GM21786 (cell line): Measurements from ENCODE around the gene MAVS.
A peak's percentile ranks its signal among the peaks of the same experiment; 100 is the strongest.

ENCODE experiments used
- ATAC-seq: cut with Tn5 transposase; IDR thresholded peaks from one replicate; pipeline ENCODE4 v1.9.1; 2021; ENCODE audit not compliant: unreplicated experiment

The MAVS gene

DNA sequence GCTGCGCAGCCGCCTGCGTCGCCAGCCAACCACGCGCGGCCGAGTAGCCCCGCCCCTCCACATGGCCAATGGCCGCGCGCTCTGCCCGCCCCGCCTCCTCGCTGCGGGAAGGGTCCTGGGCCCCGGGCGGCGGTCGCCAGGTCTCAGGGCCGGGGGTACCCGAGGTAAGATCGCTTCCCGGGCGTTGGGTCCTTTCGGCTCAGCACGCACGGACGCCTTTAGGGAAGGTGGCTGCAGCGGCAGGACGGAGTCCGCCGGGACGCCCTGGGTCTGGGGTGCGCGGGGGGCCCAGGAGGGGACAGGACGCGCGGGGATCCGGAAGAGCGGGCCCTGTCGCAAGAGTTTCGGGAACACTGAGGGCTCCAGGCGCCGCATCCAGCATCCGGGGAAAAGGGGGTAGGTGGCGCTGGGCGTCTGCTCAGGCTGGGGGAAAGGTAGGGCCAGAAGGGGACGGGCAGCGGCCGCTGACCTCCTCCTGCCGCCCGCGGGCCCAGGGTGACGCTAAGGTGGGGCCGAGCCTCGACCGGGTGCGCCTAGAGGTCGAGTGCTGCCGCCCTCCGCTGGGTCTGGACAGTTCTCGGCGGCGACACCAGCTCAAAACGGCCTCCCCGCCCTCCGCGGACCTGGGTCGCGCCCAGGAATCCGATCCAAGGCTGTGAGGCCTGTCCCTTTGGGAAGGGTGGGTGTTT, at the start of gene MAVS:
Gene MAVS (plus strand): TSS at position 95 of the 689 bp plus-strand sequence. CDS start 7,791 bp downstream, outside the sequence.
- peak; percentile 88 for ATAC-seq

DNA sequence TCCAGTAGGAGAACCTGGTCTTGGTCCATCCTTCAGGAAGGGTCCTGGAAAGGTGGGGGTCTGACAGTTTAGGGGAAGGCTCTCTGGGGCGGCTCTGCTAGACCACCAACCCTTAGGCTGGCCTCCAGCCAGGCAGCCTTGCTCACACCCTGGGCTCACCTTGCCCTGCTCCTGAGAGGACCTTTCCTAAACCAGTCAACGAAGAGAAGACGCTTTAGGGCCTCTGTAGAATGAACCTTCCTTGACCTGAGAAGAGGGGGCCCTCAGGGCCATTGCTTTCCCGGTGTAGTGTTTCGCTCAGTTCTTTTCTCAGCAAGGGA, 49.4 kb upstream of the MAVS start:
- no peak for ATAC-seq

DNA sequence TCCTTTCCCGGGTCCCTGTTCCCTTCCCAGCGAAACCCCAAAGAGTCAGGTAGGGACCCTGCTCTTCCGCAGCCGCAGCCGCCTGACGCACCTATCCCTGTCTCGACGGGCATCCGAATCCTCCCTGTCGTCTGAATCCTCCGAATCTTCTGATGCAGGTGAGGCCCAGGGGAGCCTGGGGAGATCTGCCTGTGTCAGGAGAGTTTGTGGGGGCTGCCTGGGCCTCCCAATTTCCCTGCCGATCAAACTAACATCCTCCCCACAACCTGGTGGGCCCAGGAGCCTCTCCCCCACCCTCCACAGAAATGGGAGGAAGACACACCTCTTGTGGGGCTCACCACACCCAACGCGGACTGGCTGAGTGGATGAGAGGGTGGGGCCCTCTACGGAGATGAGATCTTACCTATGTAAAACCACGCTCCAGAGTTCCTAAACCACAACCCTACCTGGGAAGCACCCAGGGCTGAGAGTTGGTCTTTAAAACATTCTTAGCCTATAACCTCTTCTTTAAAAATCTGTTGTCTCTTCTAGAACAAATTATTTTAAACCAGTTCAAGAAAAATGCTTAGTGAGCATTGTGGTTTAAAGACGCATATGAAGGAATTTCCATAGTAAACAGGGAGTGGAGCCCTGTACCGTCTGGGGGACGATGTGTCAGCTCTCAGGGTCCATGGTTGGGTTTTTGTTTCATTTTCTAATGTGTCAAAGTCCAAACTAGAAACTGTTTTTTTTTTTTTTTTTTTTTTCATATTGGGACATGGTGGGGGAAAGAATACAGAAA, 48.9 kb upstream of the MAVS start:
- no peak for ATAC-seq

DNA sequence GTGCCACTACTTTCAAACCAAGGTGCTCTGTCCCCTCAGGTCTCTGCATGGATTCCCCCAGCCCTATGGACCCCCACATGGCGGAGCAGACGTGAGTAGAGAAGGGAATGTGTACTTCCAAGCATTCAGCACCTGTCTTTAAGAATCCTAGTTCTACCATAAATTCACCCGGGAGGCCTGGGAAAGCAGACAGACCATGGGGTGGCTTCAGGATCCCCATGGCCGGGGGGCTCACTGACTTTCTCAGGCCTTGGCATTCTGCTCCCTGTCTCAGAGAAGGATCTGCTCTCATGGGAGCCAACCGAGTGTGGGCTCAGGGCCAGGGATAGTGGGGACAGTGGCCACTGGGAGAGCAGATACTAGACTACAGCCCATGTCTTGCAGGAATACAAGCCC, 48.3 kb upstream of the MAVS start:
- ATAC-seq, result no peak

DNA sequence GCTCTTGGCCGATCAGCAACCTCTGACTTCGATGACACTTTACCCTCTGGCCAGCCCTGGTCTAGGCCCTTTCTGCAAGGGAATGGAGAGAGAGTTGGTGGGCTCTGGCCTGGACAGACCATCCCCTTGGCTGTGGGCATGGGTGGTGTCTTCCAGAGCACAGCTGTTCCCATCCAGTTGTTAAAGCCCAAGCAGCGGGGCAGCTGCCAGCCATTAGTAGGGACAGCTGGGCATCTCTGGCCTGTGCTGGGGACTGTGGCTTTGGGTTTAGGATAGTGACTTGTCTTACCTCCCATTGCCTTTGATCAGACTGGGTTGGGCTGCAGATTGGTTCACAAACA, 47.8 kb upstream of the MAVS start:
- ATAC-seq, result no peak

DNA sequence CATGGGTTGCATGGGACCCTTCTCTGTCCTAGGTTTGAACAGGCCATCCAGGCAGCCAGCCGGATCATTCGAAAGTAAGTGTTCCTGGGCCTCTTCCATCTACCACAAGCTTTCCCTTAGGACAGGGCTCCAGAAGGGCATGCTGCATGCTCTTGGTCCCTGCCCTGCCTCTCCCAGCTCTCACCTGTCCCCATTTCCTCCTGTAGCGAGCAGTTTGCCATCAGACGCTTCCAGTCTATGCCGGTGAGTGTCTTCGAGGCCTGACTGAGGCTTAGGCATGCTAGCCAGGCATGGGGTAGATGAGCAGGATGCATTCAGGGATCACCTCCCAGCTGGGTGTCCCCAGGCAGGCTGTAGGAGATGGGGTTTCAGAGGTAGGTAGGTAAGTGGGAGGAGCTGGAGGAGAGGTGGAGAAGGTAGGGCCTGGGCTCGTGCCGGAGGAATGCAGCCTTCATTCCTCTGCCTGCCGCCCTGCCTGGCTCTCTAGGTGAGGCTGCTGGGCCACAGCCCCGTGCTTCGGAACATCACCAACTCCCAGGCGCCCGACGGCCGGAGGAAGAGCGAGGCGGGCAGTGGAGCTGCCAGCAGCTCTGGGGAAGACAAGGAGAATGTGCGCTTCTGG, 46.3 kb upstream of the MAVS start:
- no peak for ATAC-seq

DNA sequence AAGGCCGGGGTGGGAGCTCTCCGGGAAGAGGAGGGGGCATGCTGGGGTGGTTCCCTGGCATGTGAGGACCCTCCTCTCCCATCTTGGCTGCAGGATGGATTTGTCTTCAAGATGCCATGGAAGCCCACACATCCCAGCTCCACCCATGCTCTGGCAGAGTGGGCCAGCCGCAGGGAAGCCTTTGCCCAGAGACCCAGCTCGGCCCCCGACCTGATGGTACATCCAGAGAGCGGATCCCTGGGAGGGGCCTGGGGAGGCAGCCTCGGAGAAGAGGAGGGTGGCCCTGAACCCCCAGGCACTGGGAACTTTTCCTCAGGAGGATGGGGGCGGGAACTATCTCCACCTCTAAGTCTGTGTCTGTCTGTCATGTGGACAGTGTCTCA, 45.8 kb upstream of the MAVS start:
- ATAC-seq, result no peak

DNA sequence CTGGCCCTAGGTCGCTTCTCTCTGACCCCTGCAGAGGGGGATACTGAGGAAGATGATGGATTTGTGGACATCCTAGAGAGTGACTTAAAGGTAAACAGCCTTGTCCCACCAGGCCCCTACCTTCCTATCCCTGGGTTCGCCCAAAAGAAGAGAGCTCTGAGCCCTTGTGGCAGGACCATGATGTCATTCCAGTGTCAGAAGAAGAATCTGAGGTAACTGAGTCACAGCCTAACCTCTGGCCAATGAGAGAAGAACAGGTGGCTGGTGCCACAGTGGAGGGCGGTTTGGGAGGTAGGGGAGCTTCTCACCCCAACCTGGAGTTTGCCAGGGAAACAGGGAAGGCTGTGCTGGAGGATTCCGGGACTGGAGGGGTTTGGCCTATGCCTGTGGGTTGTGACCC, 45.3 kb upstream of the MAVS start:
- ATAC-seq, result no peak

DNA sequence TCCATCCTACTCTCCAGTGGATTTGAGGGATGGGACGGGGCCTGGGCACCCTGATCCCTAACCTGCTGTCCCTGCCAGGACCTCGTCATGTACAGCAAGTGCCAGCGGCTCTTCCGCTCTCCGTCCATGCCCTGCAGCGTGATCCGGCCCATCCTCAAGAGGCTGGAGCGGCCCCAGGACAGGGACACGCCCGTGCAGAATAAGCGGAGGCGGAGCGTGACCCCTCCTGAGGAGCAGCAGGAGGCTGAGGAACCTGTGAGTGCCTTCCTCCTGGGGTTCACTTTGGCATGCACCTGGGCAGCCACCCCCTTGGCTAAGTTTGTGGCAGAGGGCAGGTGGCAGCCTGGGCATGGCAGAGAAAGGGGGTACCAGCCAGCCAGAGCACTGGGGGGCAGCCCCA, 44.8 kb upstream of the MAVS start:
- ATAC-seq, result no peak

DNA sequence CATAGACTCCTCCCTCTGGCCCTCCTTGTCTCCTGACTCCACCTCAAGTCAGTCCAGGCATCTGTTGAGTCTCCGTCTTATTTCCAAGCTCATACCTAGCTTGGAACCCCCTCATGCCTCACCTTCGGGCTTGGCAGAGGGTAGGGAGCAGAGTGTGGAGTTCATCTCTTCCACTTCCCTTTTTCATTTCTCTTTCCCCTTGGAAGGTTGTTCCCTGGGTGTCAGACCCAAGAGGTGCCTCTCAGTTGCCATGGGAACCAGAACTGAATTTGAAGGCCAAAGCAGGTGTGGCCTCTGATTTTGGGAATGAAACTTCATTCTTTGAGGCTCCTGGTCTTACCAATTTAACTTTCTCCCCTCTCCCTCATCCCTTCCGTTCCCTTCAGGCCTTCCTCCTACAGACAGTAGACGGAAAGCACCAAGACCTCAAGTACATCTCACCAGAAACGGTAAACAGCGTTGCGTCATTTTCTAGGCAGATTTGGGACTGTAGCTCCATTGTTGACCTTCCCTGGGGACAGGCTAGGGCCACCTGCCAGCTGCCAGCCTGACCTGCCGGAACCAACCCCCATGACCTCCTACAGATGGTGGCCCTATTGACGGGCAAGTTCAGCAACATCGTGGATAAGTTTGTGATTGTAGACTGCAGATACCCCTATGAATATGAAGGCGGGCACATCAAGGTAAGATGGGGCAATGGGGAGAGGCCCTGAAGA, 44.0 kb upstream of the MAVS start:
- ATAC-seq, result no peak

DNA sequence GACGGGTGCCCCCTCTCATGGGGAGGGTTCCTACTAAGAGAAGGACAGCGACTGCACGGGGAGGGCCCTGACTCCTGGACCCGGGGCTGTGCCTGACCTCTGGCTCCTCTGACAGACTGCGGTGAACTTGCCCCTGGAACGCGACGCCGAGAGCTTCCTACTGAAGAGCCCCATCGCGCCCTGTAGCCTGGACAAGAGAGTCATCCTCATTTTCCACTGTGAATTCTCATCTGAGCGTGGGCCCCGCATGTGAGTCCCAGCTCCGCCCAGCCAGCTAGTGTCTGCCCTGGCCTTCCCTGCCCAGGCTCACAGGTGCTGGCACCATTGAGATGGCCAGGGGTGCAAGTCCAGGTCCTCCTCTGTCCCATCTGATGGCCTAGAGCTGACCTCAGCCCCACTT, 43.3 kb upstream of the MAVS start:
- no peak for ATAC-seq

DNA sequence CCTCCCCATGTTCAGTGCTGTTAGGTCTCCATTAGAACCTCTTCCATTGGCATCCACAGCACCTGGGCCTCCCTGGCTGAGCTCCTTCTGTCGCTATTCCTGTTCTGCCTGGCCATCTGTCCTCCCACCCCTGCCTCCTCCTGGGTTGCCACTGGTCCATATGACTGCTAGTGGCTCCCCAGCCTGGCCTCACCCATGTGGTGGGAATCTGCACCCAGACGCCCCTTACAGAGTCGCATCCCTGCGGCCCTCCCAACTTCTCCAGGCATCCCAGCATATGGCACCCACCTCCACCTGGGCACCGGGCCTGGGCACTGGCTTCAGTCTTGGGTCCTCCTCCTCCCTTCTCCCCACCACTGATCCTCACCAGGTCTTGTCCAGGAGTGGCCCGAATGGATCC, 42.8 kb upstream of the MAVS start:
- no peak for ATAC-seq

DNA sequence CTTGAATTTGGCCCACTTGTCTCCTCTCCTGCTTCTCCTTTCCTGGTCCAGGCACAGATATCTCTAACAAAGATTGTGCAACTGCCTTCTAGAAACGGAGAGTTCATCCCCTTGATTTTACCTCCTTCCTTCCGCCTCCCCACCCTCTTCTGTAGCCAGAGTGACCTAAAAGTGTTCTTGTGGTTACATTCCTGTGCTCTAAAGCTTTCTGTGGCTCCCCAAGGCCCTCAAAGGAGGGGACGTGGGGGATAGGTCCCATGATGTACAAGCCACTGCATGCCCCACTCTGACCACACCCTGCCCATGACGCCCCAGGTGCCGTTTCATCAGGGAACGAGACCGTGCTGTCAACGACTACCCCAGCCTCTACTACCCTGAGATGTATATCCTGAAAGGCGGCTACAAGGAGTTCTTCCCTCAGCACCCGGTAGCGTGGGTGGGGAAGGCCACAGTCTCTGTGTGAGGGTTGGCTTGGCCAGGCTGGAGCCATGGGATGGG, 42.3 kb upstream of the MAVS start:
- ATAC-seq, result no peak

DNA sequence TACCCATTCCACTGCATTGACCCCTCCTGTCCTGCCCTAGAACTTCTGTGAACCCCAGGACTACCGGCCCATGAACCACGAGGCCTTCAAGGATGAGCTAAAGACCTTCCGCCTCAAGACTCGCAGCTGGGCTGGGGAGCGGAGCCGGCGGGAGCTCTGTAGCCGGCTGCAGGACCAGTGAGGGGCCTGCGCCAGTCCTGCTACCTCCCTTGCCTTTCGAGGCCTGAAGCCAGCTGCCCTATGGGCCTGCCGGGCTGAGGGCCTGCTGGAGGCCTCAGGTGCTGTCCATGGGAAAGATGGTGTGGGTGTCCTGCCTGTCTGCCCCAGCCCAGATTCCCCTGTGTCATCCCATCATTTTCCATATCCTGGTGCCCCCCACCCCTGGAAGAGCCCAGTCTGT, 41.9 kb upstream of the MAVS start:
- ATAC-seq, result no peak

DNA sequence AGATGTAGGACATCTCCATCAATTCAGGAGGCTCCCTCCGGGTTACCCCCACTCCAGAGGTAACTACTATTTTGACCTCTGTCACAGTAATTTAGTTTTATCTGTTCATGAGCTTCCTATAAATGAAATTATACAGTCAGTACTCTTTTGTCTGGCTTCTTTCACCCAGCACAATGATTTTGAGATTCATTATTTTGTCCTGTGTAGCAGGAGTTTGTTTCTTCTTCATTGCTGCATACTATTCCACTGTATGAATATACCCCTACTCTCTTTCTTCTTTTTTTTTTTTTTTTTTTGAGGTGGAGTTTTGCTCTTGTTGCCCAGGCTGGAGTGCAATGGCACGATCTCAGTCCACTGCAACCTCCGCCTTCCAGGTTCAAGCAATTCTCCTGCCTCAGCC, 38.1 kb upstream of the MAVS start:
- ATAC-seq, result no peak

DNA sequence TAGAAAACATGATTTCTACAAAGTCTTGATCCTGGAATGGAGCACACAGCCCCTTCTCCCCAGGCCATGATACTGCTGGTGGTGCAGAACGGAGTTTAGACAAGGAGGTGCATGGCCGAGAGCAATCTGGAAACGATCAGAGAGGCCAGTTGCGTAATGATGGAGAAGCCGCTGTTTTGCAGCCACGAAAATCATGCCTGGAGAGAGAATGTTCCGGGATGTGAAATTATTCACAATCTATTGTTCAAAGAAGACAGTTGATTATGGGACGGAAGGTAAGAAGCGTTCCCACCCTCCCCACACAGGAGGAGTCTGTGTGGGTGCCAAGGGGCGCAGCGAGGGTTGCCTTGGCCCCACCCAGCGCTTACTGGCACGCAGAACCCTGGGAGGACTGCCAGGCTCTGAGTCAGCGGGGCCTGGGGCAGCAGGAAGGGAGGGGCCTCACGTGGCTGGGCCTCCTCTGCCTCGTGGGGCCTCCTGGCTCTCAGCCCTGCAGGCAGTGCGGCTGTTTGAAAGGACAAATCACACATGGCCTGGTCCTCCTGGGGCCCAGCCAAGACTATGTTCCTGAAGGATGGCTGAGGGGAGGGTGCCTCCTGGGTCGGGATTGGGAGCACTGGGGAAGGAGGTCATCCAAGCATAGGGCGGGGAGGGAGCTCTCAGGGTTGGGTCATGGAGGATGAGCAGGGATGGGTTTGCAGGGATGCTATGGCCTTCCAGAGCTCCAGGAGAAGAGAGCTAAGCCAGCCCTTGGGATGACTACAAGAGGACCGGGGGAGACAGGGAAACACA, 35.0 kb upstream of the MAVS start:
- no peak for ATAC-seq

DNA sequence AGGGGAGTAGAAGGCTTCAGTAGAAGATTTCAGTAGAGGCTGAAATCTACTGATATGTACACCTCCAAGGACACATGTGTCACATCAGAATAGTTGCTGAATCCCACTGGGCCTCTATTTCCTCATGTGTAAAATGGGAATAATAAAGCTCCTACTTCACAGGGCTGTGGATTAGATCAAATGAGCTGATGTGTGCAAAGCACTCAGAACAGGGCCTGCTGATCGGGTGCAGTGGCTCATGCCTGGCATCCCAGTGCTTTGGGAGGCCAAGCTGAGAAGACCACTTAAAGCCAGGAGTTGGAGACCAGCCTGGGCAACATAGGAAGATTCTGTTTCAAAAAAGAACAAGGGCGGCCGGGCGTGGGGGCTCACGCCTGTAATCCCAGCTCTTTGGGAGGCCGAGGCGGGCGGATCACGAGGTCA, 34.4 kb upstream of the MAVS start:
- ATAC-seq, result no peak

DNA sequence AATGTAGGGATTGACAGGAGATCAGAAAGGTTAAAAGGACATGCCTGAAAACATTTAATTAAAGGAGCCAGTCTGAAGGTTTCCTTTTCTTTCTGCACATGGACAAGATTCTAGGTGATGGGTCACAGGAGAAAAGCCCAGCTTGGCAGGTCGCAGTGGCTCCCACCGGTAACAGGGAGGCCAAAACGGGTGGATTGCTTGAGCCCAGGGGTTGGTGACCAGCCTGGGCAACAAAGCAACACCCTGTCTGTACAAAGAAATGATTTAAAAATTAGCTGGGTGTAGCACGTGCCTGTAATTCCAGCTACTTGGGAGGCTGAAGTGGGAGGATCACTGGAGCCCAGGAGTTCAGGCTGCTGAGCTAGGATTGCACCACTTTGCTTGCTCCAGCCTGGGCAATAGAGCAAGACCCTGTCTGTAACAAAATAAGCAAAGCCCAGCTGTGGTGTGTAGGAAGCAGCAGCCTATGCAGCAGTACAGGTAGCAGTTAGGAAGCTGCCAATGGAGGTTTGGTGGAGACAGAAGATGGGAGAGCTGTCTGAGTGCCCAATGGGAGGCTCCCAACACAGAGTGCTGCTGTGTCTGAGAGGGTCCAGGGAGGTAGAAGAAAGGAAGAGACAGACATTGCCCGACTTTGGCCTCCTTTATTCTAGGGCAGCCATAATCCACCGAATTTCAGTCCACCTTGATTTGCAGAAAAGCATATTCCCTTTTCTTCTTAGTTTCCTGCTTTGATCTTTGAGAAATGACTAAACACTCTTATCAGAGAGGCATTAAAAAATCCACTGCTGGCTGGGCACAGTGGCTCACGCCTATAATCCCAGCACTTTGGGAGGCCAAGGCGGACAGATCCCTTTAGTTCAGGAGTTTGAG, 33.4 kb upstream of the MAVS start:
- ATAC-seq, result no peak

DNA sequence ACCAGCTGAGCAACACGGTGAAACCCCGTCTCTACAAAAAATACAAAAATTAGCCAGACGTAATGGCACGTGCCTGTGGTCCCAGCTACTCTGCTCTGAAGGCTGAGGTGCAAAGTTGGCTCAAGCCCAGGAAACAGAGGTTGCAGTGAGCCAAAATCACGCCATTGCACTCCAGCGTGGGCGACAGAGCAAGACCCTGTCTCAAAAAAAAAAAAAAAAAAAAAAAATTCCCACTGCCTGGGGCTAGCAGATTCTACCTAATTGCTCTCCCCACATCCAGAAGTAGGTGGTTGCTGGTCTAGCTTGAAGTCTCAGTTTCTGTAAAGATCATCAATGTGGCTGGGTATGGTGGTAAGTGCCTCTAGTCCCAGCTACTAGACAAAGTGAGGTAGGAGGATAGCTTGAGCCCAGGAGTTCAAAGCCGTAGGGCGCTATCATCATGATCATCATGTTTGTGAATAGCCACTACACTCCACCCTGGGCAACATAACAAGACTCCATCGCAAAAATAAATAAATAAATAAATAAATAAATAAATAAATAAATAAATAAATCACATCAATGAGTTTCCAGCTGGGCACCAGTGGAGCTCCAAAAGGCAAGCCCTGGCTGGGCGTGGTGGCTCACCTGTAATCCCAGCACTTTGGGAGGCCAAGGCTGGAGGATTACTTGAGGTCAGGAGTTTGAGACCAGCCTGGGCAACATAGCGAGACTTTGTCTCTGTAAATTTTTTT, 32.6 kb upstream of the MAVS start:
- ATAC-seq, result no peak
